ENCODE measurements around the gene C6orf58.

DNA sequence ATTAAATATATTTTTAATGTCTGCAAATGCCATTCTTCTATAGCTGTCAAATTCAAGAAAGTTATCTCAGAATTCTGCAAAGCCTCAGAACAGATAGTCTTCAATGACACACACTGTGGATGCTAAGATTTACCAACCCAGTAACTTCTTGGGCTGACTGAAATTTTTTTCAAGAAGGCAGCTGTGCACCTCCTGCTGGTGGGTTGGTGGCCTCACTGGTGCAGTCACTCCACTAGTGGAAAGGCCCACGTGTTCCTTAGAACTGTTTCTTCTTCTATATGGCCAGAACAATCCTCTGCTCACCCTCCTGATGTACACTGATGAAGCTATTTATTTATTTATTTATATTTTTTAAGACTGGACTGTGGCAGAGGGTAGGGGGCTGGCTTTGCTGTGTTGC lies 29.8 kb upstream of the C6orf58 start:
- TF ChIP-seq EZH2phosphoT487 (IDR thresholded peaks at IDR 0.05; ENCODE audit: low read length): no peak
- TF ChIP-seq, protein P1, sequence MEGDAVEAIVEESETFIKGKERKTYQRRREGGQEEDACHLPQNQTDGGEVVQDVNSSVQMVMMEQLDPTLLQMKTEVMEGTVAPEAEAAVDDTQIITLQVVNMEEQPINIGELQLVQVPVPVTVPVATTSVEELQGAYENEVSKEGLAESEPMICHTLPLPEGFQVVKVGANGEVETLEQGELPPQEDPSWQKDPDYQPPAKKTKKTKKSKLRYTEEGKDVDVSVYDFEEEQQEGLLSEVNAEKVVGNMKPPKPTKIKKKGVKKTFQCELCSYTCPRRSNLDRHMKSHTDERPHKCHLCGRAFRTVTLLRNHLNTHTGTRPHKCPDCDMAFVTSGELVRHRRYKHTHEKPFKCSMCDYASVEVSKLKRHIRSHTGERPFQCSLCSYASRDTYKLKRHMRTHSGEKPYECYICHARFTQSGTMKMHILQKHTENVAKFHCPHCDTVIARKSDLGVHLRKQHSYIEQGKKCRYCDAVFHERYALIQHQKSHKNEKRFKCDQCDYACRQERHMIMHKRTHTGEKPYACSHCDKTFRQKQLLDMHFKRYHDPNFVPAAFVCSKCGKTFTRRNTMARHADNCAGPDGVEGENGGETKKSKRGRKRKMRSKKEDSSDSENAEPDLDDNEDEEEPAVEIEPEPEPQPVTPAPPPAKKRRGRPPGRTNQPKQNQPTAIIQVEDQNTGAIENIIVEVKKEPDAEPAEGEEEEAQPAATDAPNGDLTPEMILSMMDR (IDR thresholded peaks at IDR 0.05; ENCODE audit: low read length): peak; percentile 38

Data from MM.1S (cell line).